Uterus (tissue), 2 donors: ENCODE results near the gene PCNX4.
"Not testable (repeated sequence)": the region's sequence is repeated elsewhere in the genome, so short reads cannot be mapped to it uniquely, and the experiment has no call there.

ENCODE experiments used
- POLR2A ChIP-seq, 2 donors: fragments of 450-650 bp; IDR thresholded peaks; one replicate each; pipeline ENCODE4 v1.6.1; 2016; ENCODE audit warnings: antibody characterized with exemption in 2 of 2, mild to moderate bottlenecking in 1 of 2, moderate library complexity in 1 of 2
- TF ChIP-seq, protein P1 (sequence below), 4 experiments: fragments of 200-600 bp in 2 of 4; fragments of 450-650 bp in 2 of 4; sonication (generic) in 2 of 4; IDR thresholded peaks; one replicate each; pipeline ENCODE4 v1.5.1; 2016 to 2019; ENCODE audit warnings: antibody characterized with exemption in 4 of 4, mild to moderate bottlenecking in 2 of 4, moderate library complexity in 1 of 4

GRCh38 chr14:60047976-60048375, 43.7 kb upstream of the PCNX4 start:
- TF ChIP-seq, protein P1, sequence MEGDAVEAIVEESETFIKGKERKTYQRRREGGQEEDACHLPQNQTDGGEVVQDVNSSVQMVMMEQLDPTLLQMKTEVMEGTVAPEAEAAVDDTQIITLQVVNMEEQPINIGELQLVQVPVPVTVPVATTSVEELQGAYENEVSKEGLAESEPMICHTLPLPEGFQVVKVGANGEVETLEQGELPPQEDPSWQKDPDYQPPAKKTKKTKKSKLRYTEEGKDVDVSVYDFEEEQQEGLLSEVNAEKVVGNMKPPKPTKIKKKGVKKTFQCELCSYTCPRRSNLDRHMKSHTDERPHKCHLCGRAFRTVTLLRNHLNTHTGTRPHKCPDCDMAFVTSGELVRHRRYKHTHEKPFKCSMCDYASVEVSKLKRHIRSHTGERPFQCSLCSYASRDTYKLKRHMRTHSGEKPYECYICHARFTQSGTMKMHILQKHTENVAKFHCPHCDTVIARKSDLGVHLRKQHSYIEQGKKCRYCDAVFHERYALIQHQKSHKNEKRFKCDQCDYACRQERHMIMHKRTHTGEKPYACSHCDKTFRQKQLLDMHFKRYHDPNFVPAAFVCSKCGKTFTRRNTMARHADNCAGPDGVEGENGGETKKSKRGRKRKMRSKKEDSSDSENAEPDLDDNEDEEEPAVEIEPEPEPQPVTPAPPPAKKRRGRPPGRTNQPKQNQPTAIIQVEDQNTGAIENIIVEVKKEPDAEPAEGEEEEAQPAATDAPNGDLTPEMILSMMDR (IDR thresholded peaks at IDR 0.05): not testable (repeated sequence)
- TF ChIP-seq POLR2A (IDR thresholded peaks at IDR 0.05): not testable (repeated sequence)
